HL-60 (cell line): ENCODE measurements around the gene AK1.

Experiments
- GABPA ChIP-seq: IDR thresholded peaks from 2 replicates; pipeline ENCODE4 v1.6.1; 2012; ENCODE audit warnings: low read depth
- POLR2AphosphoS5 ChIP-seq: IDR thresholded peaks from 2 replicates; pipeline ENCODE4 v1.6.1; 2012; ENCODE audit warnings: low read depth
- TF ChIP-seq, protein P1 (sequence below): IDR thresholded peaks from one replicate; pipeline ENCODE4 v1.5.1; 2011; ENCODE audit warnings: low read length, control low read depth, inconsistent platforms; ENCODE audit not compliant: insufficient read depth
- TF ChIP-seq, protein P2 (sequence below): IDR thresholded peaks from 2 replicates; pipeline ENCODE4 v1.6.1; 2012; ENCODE audit warnings: low read depth; ENCODE audit not compliant: insufficient replicate concordance

DNA sequence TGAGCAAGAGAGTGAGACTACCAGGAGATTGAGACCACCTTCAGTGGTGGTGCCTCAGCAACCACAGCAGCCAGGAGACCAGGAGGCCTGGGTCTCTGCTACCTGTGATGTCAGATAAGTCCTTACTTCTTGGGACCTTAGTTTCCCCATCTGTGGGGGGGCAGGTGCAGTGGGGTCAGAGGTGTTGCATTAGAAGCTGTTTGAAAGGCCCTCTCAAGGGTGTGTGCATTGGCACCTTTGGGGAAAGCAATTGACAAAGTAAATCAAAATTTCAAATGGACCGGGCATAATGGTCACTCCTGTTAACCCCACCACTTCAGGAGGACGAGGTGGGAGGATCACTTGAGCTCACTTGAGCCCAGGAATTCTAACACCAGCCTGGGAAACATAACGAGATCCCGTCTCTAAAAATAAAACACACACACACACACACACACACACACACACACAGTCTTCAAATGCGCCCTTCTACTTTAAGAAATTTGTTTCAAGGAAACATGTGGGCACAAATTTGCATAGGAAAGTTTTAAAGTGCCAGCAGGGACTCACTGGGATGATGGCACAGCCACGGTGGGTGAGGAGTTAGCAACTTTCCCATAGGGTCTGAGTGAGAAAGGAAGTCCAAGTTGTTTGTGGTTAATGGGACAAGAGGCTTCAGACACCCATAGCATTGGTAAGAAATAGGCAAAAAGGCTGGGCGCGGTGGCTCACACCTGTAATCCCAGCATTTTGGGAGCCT, 1.3 kb upstream of the AK1 start:
- TF ChIP-seq, protein P1, sequence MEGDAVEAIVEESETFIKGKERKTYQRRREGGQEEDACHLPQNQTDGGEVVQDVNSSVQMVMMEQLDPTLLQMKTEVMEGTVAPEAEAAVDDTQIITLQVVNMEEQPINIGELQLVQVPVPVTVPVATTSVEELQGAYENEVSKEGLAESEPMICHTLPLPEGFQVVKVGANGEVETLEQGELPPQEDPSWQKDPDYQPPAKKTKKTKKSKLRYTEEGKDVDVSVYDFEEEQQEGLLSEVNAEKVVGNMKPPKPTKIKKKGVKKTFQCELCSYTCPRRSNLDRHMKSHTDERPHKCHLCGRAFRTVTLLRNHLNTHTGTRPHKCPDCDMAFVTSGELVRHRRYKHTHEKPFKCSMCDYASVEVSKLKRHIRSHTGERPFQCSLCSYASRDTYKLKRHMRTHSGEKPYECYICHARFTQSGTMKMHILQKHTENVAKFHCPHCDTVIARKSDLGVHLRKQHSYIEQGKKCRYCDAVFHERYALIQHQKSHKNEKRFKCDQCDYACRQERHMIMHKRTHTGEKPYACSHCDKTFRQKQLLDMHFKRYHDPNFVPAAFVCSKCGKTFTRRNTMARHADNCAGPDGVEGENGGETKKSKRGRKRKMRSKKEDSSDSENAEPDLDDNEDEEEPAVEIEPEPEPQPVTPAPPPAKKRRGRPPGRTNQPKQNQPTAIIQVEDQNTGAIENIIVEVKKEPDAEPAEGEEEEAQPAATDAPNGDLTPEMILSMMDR = no peak
- no peak for TF ChIP-seq POLR2AphosphoS5
- TF ChIP-seq, protein P2, sequence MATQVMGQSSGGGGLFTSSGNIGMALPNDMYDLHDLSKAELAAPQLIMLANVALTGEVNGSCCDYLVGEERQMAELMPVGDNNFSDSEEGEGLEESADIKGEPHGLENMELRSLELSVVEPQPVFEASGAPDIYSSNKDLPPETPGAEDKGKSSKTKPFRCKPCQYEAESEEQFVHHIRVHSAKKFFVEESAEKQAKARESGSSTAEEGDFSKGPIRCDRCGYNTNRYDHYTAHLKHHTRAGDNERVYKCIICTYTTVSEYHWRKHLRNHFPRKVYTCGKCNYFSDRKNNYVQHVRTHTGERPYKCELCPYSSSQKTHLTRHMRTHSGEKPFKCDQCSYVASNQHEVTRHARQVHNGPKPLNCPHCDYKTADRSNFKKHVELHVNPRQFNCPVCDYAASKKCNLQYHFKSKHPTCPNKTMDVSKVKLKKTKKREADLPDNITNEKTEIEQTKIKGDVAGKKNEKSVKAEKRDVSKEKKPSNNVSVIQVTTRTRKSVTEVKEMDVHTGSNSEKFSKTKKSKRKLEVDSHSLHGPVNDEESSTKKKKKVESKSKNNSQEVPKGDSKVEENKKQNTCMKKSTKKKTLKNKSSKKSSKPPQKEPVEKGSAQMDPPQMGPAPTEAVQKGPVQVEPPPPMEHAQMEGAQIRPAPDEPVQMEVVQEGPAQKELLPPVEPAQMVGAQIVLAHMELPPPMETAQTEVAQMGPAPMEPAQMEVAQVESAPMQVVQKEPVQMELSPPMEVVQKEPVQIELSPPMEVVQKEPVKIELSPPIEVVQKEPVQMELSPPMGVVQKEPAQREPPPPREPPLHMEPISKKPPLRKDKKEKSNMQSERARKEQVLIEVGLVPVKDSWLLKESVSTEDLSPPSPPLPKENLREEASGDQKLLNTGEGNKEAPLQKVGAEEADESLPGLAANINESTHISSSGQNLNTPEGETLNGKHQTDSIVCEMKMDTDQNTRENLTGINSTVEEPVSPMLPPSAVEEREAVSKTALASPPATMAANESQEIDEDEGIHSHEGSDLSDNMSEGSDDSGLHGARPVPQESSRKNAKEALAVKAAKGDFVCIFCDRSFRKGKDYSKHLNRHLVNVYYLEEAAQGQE = no peak
- no peak for TF ChIP-seq GABPA
